ENCODE results near the gene MAP6. TPM values are rescaled to one million over a fixed set of nuclear protein-coding genes. Genes with fewer than 3 reads are reported as not detected.

The MAP6 gene
- total and polyA plus RNA-seq, 12 donors = 11.4 to 56.0 (median 22.6) TPM

DNA sequence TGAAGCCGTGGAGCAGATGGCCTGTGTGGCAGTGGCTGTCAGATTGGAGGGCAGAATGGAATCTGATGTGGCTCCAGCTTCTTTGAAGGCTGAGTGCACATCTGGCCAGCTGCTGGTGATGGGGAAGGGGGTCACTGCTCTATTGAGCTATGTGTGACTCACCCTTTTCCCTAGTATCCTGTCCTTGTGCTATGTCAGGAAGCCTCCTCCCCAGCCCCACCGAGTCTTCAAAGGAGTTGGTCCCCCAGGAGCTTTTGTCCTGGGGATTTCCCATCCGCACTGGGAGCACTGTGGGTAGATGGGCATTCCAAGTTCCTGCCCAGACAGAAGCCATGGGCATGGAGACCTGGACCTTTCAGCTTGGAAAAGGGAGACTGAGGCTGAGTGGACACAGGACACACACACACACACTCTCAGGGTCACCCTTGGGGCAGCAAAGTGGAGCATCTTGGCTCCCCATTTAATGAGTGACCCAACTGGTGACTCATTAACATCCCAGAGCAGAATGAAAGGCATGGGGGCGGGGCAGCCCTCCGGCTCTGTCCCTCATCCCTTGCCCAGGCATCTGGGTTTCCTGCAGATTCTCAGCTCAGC lies 103.5 kb downstream of the MAP6 start:
- no peak for TF ChIP-seq POLR2A (IDR thresholded peaks at IDR 0.05)
- TF ChIP-seq CTCF (IDR thresholded peaks at IDR 0.05) = no peak
- Histone ChIP-seq H3K9me3 (replicated peaks in 1 of 3) (no peaks in the 10 kb centered on the region), H3K27me3 (no peaks in the 10 kb centered on the region), H3K4me1 (replicated peaks in 1 of 2) (peaks cover 40 to 50% of the 10 kb centered on the region in 2 donors), H3K36me3 (replicated peaks in 1 of 2) (peaks cover 0 to 43% of the 10 kb centered on the region in 2 donors), H3K4me3 (peak overlapping the region in 1 of 4 donors; percentile 83), H3K27ac (peak overlapping the region in 4 of 5 donors; percentile 96 to 100 (median 99))
- intact Hi-C loops (cut with DNase I) = no loop called here
- WGBS, 4 donors = 25 to 39% (median 28%) methylated on average over 3 to 5 of the region's 5 CpGs
- DNase-seq = peak; percentile 77 to 93 (median 91)

DNA sequence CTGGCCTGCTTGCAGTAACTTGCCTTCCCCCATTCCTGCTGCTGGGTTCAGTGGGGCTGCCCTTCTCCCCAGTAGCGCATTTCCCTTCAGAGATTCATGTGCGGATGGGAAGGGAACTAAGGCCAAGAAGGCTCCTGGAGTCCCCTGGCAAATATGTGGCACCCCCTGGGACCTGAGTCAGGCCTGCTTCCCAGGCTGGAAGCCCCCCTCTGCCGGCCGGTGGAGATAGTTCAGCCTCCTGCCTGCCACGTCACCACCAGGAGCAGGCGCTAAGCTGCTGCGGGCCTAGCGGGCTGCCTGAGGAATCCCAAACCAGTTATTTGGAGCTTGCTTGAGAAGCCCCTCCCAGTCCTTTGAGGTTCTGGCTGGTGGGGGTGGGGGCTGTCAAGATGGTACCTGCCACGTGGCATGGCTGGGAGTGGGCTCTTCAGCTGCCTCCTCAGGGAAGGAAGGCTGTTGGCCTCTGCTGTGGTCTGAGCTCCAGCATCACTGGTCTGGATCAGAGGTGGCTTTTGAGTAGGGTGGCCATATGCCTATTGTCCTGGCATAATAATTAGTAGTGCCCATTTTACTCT lies 104.8 kb downstream of the MAP6 start:
- H3K4me1 ChIP-seq (replicated peaks in 1 of 2) = peaks cover 49 to 60% of the 10 kb centered on the region in 2 donors

DNA sequence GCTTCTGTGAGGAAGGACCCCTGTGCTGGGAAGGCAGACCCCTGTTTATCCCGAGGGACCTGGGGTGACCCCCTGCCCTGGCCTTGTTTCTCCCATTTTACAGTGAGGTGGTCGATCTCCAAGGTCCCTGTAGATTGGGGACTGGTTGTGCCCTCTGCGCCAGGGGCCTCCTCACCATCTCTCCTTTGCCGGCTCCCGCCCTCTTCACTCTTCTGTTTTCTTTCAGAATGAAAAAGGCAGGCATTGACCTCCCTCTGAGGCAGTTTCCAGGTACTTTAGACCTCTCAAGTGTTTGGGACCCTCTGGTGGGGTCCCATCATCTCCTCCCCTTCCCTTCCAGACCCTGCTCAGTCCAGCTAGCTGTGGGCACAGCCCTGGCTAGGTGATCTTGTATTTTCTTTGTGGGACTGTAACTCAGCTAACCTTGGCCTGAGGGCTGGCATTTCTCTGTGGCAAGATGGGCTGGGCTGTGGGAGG lies 105.3 kb downstream of the MAP6 start:
- no peaks in the 10 kb centered on the region for H3K27me3 ChIP-seq
- peak overlapping the region in 3 of 4 donors; percentile 40 to 99 (median 83) for H3K4me3 ChIP-seq
- WGBS, 4 donors = 15 to 31% (median 20%) methylated on average over 4 to 5 of the region's 5 CpGs
- TF ChIP-seq CTCF (IDR thresholded peaks at IDR 0.05) (no peak), POLR2A (IDR thresholded peaks at IDR 0.05) (no peak)
- DNase-seq = no peak
- H3K36me3 ChIP-seq (replicated peaks in 1 of 2) = peaks cover 0 to 25% of the 10 kb centered on the region in 2 donors
- H3K9me3 ChIP-seq (replicated peaks in 1 of 3) = no peaks in the 10 kb centered on the region
- H3K4me1 ChIP-seq (replicated peaks in 1 of 2) = peaks cover 54 to 65% of the 10 kb centered on the region in 2 donors
- intact Hi-C loops (cut with DNase I) = no loop called here
- peak overlapping the region; percentile 96 to 100 (median 99) for H3K27ac ChIP-seq

More for the DNA sequence above, 104.8 kb downstream of the MAP6 start:
- H3K27me3 ChIP-seq = no peaks in the 10 kb centered on the region
- peak; percentile 68 to 85 (median 81) for DNase-seq
- peak overlapping the region; percentile 96 to 100 (median 99) for H3K27ac ChIP-seq
- no peaks in the 10 kb centered on the region for H3K9me3 ChIP-seq (replicated peaks in 1 of 3)
- TF ChIP-seq POLR2A (IDR thresholded peaks at IDR 0.05) (peak in 1 of 2 donors; percentile 47), CTCF (IDR thresholded peaks at IDR 0.05) (peak; percentile 19 to 68 (median 61))
- WGBS, 4 donors = 15 to 43% (median 26%) methylated on average over 2 to 9 of the region's 9 CpGs
- peaks cover 0 to 30% of the 10 kb centered on the region in 2 donors for H3K36me3 ChIP-seq (replicated peaks in 1 of 2)
- peak overlapping the region in 2 of 4 donors; percentile 24 to 83 for H3K4me3 ChIP-seq
- intact Hi-C loops (cut with DNase I) = no loop called here

DNA sequence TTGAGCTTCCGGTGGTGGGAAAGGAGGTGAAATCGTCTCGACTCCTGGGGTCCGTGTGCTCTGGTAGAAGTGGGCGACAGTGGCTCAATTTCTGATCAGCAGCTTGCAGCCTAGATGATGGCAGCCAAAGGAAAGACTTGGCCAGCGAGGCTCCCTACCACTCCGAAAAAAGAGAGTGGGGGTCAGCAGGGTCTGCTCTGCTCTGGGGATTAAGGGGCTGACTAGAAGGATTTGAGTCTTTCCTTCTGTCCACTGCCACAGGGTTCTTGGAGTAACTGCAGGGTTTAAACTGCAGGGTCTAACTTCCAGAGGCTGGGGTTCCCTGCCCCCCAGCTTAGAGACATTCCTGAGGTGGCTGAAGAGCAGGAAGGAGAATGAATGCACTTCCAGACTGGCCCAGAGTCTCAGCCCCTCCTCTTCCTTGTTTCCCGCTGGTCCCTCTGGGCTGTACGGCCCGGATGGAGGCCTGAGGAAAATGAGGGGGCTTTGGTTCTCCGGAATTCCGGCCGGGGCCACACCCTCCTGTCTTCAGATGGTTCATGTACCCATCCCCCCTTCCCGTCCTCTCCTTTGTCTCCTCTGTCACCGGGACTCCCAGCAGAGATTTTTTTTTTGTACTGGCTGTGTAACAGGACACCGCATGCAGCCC lies 105.9 kb downstream of the MAP6 start:
- Histone ChIP-seq H3K9me3 (replicated peaks in 1 of 3) (no peaks in the 10 kb centered on the region), H3K36me3 (replicated peaks in 1 of 2) (peaks cover 0 to 19% of the 10 kb centered on the region in 2 donors), H3K27me3 (no peaks in the 10 kb centered on the region), H3K4me1 (replicated peaks in 1 of 2) (peaks cover 60 to 69% of the 10 kb centered on the region in 2 donors), H3K4me3 (peak overlapping the region in 3 of 4 donors; percentile 83 to 99 (median 91)), H3K27ac (peak overlapping the region; percentile 96 to 100 (median 99))
- intact Hi-C loops (cut with DNase I) = no loop called here
- DNase-seq = peak in 6 of 7 donors; percentile 40 to 81 (median 66)
- TF ChIP-seq POLR2A (IDR thresholded peaks at IDR 0.05) (no peak), CTCF (IDR thresholded peaks at IDR 0.05) (no peak)
- WGBS, 4 donors = 3 to 7% (median 5%) methylated on average over 15 to 16 of the region's 16 CpGs

All from adrenal gland (tissue), 12 donors.